Measurements from ENCODE around the gene PPFIBP1.
"Not testable (repeated sequence)": the region's sequence is repeated elsewhere in the genome, so short reads cannot be mapped to it uniquely, and the experiment has no call there.

Gene PPFIBP1

GRCh38 chr12:27592548-27592947 is 68.5 kb downstream of the PPFIBP1 start:
- DNase-seq (ENCODE audit: low read depth): no peak

- no peak for DNase-seq (ENCODE audit: low read depth)
These were observed 69.3 kb downstream of the PPFIBP1 start for GRCh38 chr12:27593266-27593665.

GRCh38 chr12:27595231-27595642 is 71.2 kb downstream of the PPFIBP1 start:
- no peak for DNase-seq (ENCODE audit: low read depth)

- not testable (repeated sequence) for DNase-seq (ENCODE audit: low read depth)
These were observed 74.9 kb downstream of the PPFIBP1 start for GRCh38 chr12:27598866-27599265.

DNA sequence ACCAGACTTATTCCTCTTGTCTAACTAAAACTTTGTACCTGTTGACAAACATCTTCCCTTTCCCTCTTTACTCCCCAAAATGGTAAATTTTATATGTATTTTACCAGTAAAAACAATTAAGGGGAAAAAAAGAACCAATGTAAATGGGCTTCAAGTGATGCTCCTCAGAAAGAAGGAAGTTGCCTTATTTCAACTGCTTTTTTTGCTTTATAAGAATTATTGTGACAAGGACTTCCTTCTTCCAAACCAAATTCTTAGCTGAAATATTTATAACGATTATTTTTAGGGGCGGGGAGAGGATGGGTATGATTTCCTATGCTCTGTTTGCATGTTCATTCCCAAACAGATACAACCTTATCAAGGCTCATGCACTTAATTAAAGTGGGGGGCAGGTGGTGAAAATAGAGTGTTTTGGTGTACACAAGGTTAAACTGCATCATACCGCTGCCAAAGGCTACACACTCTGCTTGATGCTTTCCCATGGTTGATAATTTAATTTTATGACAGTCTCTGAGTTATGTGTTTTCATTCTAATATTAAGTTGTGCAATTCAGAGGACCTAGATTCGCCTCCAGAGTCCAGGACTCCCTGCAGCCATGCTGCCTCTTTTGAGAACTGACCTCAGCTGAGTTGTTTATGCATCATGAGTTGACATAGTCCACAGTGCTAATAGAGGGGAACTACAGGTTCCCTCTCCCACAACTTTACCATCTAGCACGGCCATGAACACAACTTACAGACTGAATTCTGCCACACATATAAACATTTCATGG is 77.2 kb downstream of the PPFIBP1 start:
- DNase-seq (ENCODE audit: low read depth): not testable (repeated sequence)

GRCh38 chr12:27602516-27602915 is 78.5 kb downstream of the PPFIBP1 start:
- DNase-seq (ENCODE audit: low read depth): no peak

- DNase-seq (ENCODE audit: low read depth): no peak
These were observed 80.4 kb downstream of the PPFIBP1 start for GRCh38 chr12:27604431-27604830.

- DNase-seq (ENCODE audit: low read depth): no peak
These were observed 83.0 kb downstream of the PPFIBP1 start for GRCh38 chr12:27606986-27607385.

GRCh38 chr12:27607591-27607990 is 83.6 kb downstream of the PPFIBP1 start:
- no peak for DNase-seq (ENCODE audit: low read depth)

- no peak for DNase-seq (ENCODE audit: low read depth)
These were observed 84.9 kb downstream of the PPFIBP1 start for GRCh38 chr12:27608890-27609289.

- no peak for DNase-seq (ENCODE audit: low read depth)
These were observed 86.4 kb downstream of the PPFIBP1 start for GRCh38 chr12:27610374-27610773.

DNA sequence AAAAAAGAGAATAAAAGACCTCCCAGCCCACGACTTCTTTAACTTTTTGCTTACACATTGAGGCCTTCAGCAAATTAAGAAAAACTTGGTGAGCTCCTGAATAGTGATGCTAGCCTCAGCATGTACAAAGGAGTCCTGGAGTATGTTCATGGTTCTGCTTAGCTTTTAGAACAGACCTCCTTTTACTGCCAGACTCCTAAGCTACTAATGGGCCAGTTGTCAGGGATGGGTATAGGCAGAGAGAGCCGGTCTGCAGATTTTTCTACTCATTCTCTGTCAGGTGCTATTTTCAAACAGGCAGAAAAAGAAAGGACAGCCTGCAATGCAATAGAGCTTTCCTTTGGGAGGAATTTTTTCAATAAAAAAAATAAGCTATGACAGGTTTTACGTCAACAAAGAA is 90.4 kb downstream of the PPFIBP1 start:
- DNase-seq (ENCODE audit: low read depth): no peak

- no peak for DNase-seq (ENCODE audit: low read depth)
These were observed 90.9 kb downstream of the PPFIBP1 start for GRCh38 chr12:27614866-27615265.

- DNase-seq (ENCODE audit: low read depth): no peak
These were observed 91.4 kb downstream of the PPFIBP1 start for GRCh38 chr12:27615331-27615891.

GRCh38 chr12:27616356-27617142 is 92.5 kb downstream of the PPFIBP1 start:
- no peak for DNase-seq (ENCODE audit: low read depth)

- no peak for DNase-seq (ENCODE audit: low read depth)
These were observed 94.8 kb downstream of the PPFIBP1 start for GRCh38 chr12:27618836-27619235.

DNA sequence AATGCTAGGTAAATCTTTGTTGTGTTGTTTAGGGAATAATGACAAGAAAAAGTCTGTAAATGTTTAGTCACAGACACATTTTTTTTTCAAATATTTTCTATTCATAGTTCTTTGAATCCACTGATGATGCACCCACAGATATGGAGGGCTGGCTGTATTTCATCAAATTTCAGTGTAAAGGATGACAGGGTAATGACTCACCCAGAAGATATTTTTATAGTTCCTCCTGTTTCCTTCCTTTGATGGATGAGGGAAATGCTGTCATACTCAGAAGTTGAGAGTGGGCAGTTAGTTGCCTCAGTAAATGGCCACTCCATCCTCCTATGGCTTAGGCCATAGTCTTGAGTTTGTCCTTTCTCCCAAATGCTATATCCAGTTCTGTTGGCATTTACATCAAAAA is 95.3 kb downstream of the PPFIBP1 start:
- DNase-seq (ENCODE audit: low read depth): no peak

DNA sequence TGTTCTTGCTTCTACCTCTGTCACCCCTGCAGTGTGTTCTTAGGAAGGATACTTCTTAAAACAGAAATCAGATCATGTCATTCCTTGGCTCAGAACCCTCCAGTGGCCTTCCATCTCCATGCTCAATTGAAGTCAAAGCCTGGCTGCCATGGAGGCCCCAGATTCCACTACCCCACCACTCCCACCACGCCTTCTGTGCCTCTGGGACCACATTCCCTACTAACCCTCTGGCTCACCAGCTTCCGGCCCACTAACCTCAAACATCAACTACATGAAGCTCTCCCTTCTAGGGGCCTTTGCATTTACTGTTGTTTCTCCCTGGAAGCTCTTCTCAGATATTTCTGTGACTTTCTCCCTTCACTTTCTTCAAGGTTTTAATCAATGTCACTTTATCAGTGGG is 96.1 kb downstream of the PPFIBP1 start:
- no peak for DNase-seq (ENCODE audit: low read depth)

- DNase-seq (ENCODE audit: low read depth): no peak
These were observed 98.6 kb downstream of the PPFIBP1 start for GRCh38 chr12:27622436-27623195.

DNA sequence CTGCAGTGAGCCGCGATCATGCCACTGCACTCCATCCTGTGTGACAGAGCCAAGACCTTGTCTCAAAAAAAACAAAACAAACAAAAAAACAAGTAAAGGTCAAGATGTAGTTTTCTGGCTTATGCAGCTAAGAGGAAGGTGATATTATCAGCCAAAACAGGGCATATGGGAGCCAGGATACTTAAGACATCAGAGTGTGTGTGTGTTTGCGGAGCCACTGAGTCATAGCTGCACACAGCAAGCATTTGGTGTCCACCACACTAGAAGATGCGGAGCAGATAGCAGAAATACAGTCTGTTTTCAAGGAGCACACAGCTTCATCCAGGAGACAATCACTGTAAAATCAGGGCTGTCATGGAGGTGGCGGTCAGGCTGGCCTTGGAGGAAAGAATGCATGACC is 99.6 kb downstream of the PPFIBP1 start:
- no peak for DNase-seq (ENCODE audit: low read depth)

GRCh38 chr12:27624586-27624985 is 100.6 kb downstream of the PPFIBP1 start:
- DNase-seq (ENCODE audit: low read depth): no peak

- DNase-seq (ENCODE audit: low read depth): no peak
These were observed 103.3 kb downstream of the PPFIBP1 start for GRCh38 chr12:27627123-27627852.
